ENCODE measurements around the gene PFDN4. TPM values are rescaled to one million over a fixed set of nuclear protein-coding genes. Genes with fewer than 3 reads are reported as not detected.

PFDN4 gene
- total and polyA plus RNA-seq, 2 of the 4 experiments (the other 2 are of a cell fraction) = 14.9 to 93.2 TPM

GRCh38 chr20:54204063-54204462 lies 3.8 kb upstream of the PFDN4 start:
- Histone ChIP-seq H3K56ac (ENCODE audit: extremely low read depth, insufficient read depth, low read length) (no peak overlapping the region), H3K18ac (ENCODE audit: low read depth, low read length) (no peak overlapping the region), H3K9me3 (ENCODE audit: control insufficient read depth, insufficient read depth, low read length) (no peaks in the 10 kb centered on the region), H3K4me2 (ENCODE audit: low read depth, low read length) (no peak overlapping the region), H2AK9ac (replicated peaks; ENCODE audit: low read depth, low read length, poor library complexity) (peak overlapping the region; percentile 45), H2BK5ac (ENCODE audit: low read depth, low read length, poor library complexity, severe bottlenecking) (no peak overlapping the region), H3K14ac (replicated peaks; ENCODE audit: low read depth, low read length) (no peak overlapping the region), H4K8ac (ENCODE audit: low read depth in 2 of 2, low read length in 2 of 2) (no peak overlapping the region), H3K9ac (ENCODE audit: low read depth, low read length) (no peak overlapping the region), H3K79me1 (ENCODE audit: low read depth in 1 of 2, low read length in 2 of 2) (peaks cover 2 to 9% of the 10 kb centered on the region in 2 experiments; a peak in 3 of 4 replicates), H3K4me1 (ENCODE audit: control insufficient read depth, insufficient read depth, low read length) (peaks cover under 1% of the 10 kb centered on the region; the same call in 1 of the 2 replicates), H4K5ac (ENCODE audit: low read depth, low read length) (no peak overlapping the region), H2BK20ac (ENCODE audit: low read depth, low read length) (no peak overlapping the region), H3K36me3 (ENCODE audit: control insufficient read depth, insufficient read depth, low read length) (no peaks in the 10 kb centered on the region), H2AK5ac (ENCODE audit: low read depth, low read length) (no peak overlapping the region), H3K27ac (ENCODE audit: insufficient read depth, low read length) (no peak overlapping the region), H2BK15ac (ENCODE audit: low read depth, low read length) (no peak overlapping the region), H4K91ac (ENCODE audit: insufficient read depth, low read depth, low read length) (no peak overlapping the region), H2AFZ (replicated peaks; ENCODE audit: low read length, poor library complexity) (no peak overlapping the region), H3K23ac (ENCODE audit: low read depth, low read length) (no peak overlapping the region), H2BK120ac (ENCODE audit: low read depth, low read length) (no peak overlapping the region), H4K20me1 (ENCODE audit: insufficient read depth, low read length) (peaks cover 2% of the 10 kb centered on the region; the same call in 1 of the 2 replicates), H3K27me3 (ENCODE audit: control insufficient read depth, insufficient read depth, low read length) (peaks cover 7% of the 10 kb centered on the region; the same call in 1 of the 2 replicates), H3K9me1 (ENCODE audit: insufficient read depth, low read length) (no peaks in the 10 kb centered on the region; the same call in 1 of the 2 replicates), H3K4me3 (ENCODE audit: insufficient read depth, low read depth, low read length) (no peak overlapping the region), H3K4ac (ENCODE audit: low read depth, low read length) (no peak overlapping the region)
- no peak for ATAC-seq (ENCODE audit: low read depth)
- ChIA-PET POLR2A (ENCODE audit: unreplicated experiment) (no interaction called here), CTCF (no interaction called here)
- in situ Hi-C loops (cut with MboI; ENCODE audit: low sequenced_read_pairs) = loop anchor here (10.0 kb wide), 1 partner anchor 629 kb away; no protein-coding TSS in a partner anchor
- DNase-seq = no peak
- no TSS peak for BruUV-seq (replicated peaks)
- no peak for TF ChIP-seq RAD21 (IDR thresholded peaks at IDR 0.05; ENCODE audit: low read length)
- no peak for TF ChIP-seq RFX5 (IDR thresholded peaks at IDR 0.05; ENCODE audit: low read depth, low read length)
- no peak for TF ChIP-seq MAFK (IDR thresholded peaks at IDR 0.05; ENCODE audit: low read depth, low read length)
- TF ChIP-seq SMC3 (IDR thresholded peaks at IDR 0.05; ENCODE audit: low read depth, low read length) = no peak
- no peak for TF ChIP-seq MXI1 (IDR thresholded peaks at IDR 0.05; ENCODE audit: borderline replicate concordance, low read depth, low read length)
- no peak for TF ChIP-seq POLR2A (IDR thresholded peaks at IDR 0.05; ENCODE audit: low read depth, low read length)
- TF ChIP-seq, protein P1, sequence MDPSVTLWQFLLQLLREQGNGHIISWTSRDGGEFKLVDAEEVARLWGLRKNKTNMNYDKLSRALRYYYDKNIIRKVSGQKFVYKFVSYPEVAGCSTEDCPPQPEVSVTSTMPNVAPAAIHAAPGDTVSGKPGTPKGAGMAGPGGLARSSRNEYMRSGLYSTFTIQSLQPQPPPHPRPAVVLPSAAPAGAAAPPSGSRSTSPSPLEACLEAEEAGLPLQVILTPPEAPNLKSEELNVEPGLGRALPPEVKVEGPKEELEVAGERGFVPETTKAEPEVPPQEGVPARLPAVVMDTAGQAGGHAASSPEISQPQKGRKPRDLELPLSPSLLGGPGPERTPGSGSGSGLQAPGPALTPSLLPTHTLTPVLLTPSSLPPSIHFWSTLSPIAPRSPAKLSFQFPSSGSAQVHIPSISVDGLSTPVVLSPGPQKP (IDR thresholded peaks at IDR 0.05; ENCODE audit: borderline replicate concordance, low read depth, low read length) = no peak
- TF ChIP-seq MAZ (IDR thresholded peaks at IDR 0.05; ENCODE audit: borderline replicate concordance, low read depth, low read length) = no peak
- TF ChIP-seq FOS (IDR thresholded peaks at IDR 0.05; ENCODE audit: low read depth, low read length) = no peak
- dilution Hi-C loops (cut with HindIII; ENCODE audit: low sequenced_read_pairs, unreplicated experiment) = no loop called here
- 90% methylated on average over 2 of the region's 6 CpGs; no CpG with 5 or more reads in 1 of the 2 experiments for WGBS, 2 experiments (ENCODE audit: extremely low coverage in 2 of 2, insufficient read length in 1 of 2)
- intact Hi-C loops (cut with micrococcal nuclease) = no loop called here
